ENCODE results near the gene COL12A1.

The COL12A1 gene

DNA sequence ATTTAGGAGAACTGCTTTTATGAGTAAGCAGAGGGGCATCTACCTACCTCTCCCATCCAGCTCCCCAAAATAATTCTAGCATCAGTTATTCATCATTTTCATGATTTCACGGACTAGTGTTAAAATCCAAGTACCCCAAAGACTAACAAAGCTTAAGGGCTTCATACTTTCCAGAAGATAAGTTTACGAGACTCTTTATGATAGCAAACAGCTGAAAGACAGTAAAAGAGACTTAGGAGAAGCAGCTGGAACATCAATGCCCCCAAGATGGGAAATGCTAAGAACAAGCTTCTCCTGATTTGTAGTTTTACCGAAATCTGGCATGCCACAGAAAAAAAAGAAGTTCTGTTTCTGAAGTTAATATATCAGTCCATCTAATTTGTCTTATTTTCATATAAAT lies 70.0 kb downstream of the COL12A1 start:
- no peak for DNase-seq

DNA sequence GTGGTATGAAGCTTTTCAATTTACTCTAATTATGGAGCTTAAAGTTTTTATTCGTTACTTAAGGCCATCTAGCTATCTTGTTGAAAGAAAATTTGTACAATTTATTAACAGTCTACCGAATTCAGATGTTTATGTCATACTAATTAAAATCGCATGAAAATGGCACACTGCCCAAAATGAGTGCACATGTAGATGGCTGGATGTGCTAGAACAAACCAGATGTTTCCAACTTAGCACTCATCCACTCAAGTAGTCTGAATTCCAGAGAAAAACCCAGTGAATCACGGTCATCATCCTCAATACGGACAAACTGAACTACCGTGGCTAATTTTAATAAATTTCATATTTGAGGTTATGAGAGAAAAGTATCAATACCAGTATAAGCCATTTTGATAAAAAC lies 70.4 kb downstream of the COL12A1 start:
- DNase-seq: no peak

DNA sequence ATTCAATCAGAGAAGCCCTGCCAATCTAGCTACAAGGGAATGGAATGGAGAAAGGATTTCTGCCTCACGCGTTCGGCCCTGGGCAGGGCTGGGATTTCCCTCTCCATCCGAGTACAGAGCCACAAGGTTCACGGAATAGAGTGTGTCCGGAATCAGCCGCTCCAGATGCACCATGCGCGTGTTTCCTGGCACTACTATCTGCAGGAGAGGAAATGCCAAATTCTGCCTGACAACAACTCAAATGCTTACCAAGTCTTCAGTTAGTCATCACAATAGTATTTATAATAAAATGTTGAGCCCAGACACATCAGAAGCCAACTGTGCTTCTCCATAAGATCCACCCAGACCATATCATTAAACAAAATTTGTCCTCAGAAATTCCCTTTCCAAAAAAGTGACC lies 75.1 kb downstream of the COL12A1 start:
- DNase-seq: no peak

DNA sequence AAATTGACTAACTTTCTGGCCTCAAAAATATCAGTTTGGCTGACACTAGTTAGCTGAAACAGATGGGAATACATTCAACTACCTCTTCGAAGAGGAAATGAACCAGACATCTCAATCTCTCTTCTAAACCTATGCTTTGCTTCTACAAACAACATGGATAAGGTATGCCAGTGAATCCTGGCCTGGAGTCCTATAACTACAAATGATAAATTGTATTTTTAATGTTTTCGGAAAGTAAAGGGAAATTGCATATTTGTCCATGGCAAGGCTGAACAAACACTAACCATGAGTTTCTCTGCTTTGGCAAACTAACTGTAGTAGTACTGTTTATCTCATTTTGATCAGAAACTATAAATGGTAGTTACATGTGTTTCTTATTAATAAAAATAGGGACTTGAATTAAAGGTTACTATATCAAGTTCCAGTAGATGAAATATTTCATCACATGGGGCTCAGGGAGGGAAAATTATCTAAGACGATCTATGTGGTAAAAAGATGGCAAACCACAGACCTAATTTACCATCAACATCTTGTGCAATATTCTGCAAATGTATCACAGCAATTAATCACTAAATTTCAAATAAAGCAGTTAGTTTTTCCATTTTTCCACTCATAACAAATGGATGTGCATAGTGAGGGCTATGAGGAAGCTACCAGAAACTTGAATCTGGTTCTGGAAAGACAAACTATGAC lies 76.8 kb downstream of the COL12A1 start:
- DNase-seq: no peak

DNA sequence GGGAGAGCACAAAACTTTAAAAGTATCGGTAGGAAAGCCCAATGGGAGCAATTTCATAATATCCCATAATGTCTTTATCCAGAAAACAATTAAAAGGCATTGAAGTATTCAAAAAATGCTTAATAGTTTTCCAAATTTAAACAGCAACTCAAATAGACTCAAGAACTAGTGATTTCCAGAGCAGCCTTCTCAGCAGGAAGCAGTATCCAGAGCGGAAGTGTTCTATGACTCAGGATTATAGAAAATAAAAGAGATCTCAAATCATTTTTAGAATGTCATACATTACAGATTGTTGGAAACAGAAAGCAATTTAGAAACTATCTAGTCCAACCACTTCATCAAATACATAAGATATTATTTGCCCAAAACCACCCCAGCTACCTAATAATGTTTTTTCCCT lies 79.3 kb downstream of the COL12A1 start:
- no peak for DNase-seq

DNA sequence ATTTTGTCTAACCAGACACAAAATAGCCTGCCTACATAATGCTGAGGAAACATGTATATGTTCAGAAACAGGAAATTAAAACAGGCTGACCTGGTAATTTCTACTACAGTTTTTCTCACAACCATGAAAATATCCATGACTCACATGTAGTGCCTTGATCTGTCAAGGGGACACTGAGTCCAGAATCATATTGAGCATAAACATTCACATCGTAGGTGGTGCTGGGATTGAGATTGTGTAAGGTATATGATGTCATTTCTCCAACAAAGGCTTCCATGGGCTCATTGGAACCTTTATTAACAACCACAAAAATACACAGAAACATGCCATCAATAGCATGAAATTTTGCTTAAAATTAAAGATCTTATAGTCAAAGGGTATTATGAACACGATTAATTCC lies 80.9 kb downstream of the COL12A1 start:
- no peak for DNase-seq

DNA sequence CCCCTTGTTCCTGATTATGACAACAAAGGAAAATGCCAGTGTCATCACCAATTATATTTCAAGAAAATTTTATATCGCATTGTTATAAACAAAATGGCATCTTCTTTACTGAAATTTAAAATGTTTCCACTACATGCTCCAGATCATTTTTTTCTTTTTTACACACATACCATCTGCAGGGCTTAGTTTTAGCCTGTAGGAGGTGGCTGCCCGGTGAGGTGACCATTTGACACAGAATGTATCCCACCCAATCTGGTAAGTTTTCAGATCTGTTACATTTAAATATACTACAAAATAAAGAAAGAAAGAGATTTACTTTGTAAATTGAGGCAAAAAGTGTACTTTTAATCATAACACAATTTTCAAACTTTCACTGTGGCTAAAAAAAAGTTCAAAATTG lies 81.8 kb downstream of the COL12A1 start:
- no peak for DNase-seq

DNA sequence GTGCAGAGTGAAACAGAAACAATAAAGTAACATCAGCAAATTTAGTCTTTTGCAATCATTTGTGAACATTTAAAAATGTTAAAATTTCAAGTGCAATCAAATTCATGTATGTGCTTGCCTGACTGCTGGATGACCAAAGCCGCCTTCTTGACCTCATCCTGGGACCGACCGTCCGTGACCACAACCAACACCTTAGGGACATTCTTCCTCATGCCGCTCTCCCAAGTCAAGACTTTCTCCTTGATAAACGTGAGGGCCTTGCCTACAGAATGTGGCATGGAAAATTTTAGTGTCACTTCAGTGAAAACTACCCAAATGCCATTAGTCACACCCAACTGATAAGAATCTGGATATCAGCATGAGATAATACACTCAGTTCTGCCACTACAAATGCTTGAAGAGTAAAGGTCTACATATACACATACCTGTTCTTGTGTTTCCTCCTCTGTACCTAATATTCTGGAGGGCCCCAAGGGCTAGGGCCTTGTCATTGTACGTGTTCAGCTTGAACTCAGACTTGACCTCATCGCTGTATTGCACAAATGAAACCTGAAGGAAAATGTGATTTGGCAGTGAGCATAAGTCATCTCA lies 86.8 kb downstream of the COL12A1 start:
- DNase-seq: no peak

DNA sequence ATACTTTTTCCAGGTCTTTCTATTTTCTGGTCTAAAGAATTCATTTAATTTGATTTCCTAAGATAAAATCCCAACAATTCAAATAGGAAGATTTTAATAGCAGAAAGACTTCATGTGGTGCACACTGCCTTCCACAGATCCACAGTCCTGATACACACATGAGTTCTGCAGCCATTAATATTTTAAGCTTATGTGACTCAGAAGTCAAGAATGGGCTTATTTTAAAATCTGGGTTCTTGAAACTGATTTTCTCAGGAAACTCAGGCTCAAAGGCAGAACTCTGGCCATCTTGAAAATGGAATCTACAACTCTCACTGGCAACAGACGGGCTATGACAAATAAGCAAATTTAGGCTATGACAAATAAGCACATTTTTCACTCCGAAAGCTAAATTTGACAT lies 88.2 kb downstream of the COL12A1 start:
- no peak for DNase-seq

DNA sequence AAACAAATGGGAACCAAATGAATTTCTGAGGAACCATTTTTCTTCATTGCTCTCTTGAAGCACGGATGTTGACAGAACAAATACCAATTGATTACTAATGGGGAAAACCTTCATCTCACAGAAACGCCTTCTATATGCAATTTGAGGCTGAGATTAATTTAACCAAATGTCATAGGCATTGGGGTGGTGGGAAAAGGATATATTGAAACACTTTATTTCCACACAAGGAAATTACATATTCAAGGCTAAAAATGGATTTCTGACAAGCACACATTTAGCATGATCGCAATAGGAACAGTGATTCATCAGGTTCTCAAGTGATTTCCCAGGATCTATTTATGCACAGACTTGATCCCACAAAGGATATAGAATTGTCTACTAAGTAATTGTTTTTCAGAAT lies 88.9 kb downstream of the COL12A1 start:
- no peak for DNase-seq

DNA sequence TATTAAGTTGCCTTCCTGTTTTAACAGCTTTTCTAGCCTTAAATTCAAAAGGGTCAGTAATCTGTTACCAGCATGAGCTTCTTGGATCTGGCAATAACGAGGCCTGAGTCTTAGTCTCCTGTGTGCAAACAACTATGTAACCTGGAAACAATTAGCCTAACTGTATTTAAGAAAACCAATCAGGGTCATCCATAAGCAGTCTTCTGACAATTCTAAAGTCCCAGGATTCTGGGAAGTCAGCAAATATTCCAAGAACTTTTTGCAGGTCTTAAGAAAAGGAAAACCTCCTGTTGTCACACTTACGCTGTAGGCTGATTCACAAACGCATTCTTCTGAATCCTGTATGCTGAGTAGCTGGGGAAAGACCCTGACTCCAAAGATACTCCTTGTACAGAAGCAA lies 90.4 kb downstream of the COL12A1 start:
- no peak for DNase-seq

DNA sequence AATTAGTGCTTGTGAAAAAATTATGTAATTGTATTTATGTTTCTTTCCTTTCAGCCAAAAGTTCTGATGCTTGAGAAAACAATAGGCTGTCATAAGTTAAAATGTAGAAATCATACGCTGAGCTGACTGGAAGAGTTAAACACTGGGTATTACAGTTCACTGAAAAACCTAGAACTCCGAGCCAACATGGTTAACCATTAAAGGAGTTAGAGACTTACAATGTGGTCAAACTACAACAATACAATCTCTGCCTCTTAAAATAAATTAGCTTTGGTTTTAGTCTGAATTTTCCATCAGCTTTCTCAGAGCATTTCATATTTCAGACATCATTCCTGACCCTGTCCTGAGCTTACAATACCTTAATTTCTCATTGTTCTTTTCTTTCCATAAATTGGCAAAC lies 91.0 kb downstream of the COL12A1 start:
- DNase-seq: no peak

DNA sequence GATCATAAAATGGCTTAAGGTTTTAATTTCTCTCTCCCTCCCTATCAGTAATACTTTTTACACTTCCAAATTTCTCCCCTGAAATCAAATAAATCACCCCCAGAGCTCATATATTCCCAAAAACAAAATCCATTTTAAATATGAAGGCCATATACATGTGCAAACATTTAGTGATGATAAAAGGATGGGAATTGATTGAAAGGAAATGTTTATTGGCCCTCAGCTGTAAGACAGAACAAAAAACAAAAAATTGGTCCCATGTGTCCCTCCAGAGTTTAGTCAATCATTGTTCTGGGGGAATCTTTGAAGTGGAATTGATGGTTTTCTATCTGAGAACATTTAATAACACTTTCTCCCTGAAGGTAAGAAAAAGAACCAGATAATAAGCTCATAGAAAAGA lies 91.7 kb downstream of the COL12A1 start:
- no peak for DNase-seq

DNA sequence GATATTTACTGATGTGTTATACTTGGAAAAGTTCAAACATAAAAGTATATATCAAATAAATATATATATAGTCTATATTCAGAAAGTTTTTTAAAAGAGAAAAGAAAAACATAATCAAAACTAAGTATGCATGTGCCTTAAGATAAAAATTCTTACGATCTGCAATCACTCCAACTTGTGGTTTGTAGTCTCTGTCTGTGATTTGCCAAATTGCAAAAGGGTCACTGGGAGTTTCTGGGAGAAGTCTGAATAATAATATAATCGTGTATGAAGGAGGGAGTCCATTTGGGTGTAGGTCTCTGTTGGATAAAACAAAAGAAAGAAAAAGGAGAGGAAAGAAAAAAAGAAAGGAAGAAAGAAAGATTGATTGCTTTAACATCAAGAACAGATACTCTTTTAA lies 92.4 kb downstream of the COL12A1 start:
- DNase-seq: no peak

DNA sequence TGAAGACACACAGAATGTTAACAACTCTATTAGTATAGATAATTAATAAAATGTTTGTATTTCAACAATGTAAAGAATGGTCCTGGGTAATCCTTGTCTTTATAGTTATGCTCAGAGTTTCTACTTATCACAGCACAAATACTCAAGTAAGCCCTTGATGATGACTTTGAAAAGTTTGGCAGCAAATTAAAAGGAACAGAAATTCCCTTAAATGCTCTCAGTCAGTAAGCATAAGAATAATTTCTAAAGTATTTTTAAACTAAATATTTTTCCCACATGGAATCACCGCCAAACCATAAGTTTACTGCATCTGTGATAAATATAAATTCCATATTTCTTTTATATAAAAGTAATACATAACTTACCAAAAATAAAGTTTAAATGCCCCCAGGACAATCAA lies 96.1 kb downstream of the COL12A1 start:
- no peak for DNase-seq

DNA sequence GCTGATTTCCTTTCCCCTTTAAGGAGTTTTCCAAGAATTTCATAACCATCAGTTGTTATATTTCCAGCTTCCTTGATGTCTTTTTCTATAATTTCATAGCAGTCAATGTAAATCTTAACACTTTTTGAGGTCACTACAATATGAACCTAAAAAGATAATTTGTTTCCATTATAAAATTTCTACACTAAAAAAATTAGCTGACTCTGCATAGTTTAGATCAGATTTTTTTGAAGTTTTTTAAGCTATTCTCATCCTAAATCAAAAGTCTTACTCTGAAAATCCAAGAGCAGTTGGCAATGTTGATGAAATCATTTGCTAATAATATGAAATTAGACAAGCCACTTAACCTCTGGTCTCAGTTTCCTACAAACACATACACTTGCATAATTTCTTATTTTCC lies 96.8 kb downstream of the COL12A1 start:
- no peak for DNase-seq

DNA sequence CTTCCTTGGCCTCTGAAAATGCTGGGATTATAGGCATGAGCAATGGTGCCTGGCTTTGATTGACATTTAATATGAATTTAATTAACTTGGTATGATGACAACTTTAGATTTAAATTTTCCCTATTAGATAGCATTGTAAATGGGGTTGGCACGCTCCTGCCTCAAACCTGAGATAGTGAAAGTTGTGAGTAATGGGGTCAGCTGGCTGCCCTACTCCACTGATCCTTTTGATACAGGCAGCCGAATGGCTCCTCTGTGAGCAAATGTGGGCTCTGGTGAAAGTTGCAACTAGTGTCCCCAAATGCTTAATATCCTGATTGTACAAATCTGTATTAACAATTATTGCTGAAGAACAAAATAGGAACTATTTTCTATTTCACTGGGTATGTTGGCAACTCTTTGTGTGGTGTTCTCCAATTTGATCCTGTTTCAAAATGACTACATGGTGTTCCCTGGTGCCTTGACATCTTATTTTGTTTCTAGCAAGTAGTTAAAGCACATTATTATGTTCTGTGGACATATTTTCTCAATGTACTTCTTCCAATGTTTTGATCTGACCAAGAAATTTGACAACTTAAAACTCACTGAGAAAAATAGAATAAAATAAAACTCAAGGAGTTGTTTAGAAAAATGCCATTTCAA lies 97.4 kb downstream of the COL12A1 start:
- DNase-seq: no peak

DNA sequence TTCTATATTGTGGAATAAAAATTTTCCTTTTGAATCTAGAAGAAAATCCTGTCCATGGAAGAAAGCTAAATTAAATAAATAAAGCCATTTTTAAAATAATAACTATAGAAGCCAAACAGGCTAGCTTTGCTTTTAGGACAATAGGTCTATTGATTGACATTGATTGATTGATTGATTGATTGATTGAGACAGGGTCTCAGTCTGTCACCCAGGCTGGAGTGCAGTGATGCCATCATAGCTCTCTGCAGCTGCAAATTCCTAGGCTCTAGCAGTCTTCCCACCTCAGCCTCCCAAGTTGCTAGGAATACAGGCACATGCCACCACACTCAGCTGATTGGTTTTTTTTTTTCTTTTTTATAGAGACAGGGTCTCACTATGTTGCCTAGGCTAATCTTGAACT lies 97.9 kb downstream of the COL12A1 start:
- DNase-seq: no peak

DNA sequence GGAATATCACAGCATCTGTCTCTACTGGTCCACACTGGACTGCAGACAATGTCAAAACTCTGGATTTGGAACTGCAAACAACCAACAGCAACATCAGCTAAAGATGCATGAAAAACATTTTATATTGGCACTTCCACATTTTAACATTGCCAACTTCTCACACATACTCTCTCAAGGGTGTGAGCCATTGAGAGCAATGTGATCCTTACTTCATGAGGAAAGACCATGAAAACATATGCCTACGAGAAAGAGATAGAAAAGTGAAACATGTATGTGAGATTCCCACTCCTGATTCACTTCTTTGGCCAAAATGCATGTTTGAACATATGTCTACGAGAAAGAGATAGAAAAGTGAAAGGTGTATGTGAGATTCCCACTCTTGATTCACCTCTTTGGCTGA lies 99.4 kb downstream of the COL12A1 start:
- no peak for DNase-seq

DNA sequence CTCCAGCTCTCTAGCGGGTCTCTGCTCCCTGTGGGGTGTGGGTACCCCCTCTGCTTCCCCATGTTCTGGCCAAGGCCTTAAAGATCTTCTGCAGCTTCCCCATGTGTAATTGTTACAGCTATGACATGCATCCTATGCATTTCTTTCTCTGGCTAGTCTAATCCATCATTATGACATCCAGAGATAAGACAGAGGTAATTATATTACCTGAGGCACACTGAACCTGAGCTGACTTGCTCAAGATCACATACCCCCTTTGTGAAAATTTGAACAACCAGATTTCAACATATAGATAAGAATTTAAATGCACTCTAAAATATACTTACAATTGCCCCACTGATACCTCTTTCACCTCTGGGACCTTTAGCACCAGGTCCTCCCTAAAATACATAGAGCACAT lies 102.4 kb downstream of the COL12A1 start:
- no peak for DNase-seq

DNA sequence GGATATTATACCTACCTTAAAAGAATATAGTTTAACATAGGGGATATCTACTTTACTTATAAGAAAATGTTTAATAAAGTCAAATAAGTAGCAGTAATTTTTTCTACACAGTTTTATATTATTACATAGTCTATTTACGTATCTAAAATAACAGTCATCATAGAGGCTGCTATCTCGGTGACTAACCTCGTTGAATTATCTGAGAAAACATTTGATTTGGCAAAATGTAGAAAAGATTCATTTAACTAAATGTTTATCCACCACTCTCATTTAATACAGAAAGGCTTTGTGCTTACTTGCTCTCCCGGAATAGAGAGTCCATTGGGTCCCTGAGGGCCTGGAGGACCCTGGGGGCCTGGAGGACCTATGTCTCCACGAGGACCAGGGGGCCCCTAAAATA lies 103.6 kb downstream of the COL12A1 start:
- DNase-seq: no peak

DNA sequence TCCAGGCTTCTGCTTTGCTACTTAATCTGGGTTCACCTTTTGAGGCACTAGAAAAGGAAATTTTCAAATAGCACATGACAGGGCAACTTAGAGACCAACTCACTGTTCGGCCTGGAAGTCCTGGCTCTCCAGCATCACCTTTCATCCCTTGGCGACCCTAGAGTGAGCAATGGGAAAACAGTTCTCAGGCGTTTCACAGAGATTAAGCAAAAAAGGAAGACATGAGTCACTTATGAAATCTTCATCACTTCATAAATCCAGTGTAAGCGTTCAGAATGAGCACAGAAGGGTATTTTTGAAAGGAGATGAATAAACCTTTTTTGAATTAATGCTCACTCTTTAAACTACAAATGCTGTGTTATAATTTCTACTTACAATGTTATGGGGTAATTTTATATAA lies 104.0 kb downstream of the COL12A1 start:
- DNase-seq: no peak

DNA sequence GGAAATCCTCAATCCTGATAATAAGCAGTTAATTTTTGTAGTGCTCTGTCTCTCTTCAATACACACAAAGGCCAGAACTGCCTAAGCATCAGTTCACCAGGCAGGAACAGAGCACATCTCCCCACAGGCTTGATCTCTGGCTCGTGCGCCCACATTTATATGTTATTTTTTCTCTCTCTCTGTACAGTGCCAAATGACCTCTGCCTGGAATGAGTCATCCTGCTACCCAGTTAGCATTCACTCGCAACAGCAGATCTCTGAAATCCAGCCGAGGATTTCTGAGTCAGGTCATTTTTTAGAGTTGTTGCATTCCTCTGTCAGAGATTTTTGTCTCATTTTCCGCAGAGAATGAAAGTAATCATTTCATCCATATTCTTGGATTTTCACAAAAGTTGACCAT lies 107.1 kb downstream of the COL12A1 start:
- DNase-seq: no peak

DNA sequence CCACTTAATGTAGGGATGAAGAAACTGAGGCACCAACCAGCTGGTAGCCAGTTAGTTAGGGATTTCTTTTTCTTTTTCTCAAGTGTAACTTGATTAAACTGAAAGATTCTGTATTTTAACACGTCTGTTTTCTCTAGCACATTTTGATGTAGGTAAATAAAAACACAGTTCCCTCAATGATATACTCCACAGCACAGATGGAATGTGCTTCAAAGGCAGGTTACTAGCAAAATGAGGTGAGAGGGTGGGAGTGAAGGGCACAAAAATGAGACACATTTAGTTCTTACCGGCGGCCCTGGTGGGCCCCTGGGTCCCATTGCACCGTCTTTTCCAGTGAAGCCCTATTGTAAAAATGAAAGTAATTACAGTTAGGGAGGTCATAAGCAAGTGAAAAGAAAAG lies 108.9 kb downstream of the COL12A1 start:
- DNase-seq: no peak

Data from NCI-H748 treated with DMSO at 0.1 percent for 48 hours (cell line).